T-cell (primary cell): Measurements from ENCODE around the gene UBE2G2. TPM values are rescaled to one million over a fixed set of nuclear protein-coding genes. Genes with fewer than 3 reads are reported as not detected.

Source experiments
- ATAC-seq, 4 experiments: fragments of 200-7000 bp in 3 of 4; fragments of 150-1000 bp in 1 of 4; cut with Tn5 transposase; replicated peaks in 1 of 4; 1 replicate in 3 of 4; 2 replicates in 1 of 4; pipeline ENCODE4 v1.10.0; 2021; ENCODE audit warnings: moderate library complexity in 3 of 4, mild to moderate bottlenecking in 2 of 4, moderate number of reproducible peaks in 1 of 4
- CTCF ChIA-PET, 2 donors: fragments of 300-600 bp; sonication (Branson Sonifier 250); formaldehyde crosslinking; loops; one replicate each; lab custom pipeline; 2022; ENCODE audit warnings: antibody characterized with exemption in 2 of 2; lab: Charles Lee
- POLR2A ChIA-PET, 2 donors: fragments of 300-600 bp; sonication (Branson Sonifier 250); formaldehyde crosslinking; loops; one replicate each; lab custom pipeline; 2022; ENCODE audit warnings: antibody characterized with exemption in 2 of 2; lab: Charles Lee
- DNase-seq, 35 experiments: peaks; one replicate each; pipeline versions ENCODE4 v3.0.0 to v3.0.0-alpha.2; 2013 to 2023
- H3K27ac ChIP-seq: one replicate; pipeline ENCODE4 v1.5.1; 2013; ENCODE audit warnings: low read length
- H3K27me3 ChIP-seq, 2 experiments: replicated peaks in 1 of 2; 1 replicate in 1 of 2; 2 replicates in 1 of 2; pipeline versions ENCODE4 v1.6.1 to v1.7.0; 2013; ENCODE audit warnings: low read length in 1 of 2, mixed read lengths in 1 of 2; ENCODE audit not compliant: control insufficient read depth in 2 of 2, insufficient read depth in 2 of 2; ENCODE audit errors: extremely low read depth in 1 of 2
- H3K36me3 ChIP-seq, 2 donors: 1 replicate in 1 of 2; 2 replicates in 1 of 2; pipeline versions ENCODE4 v1.6.1 to v1.7.0; 2013; ENCODE audit warnings: low read length in 1 of 2; ENCODE audit not compliant: control insufficient read depth in 2 of 2, insufficient read depth in 1 of 2; ENCODE audit errors: extremely low read depth in 1 of 2
- H3K4me1 ChIP-seq, 2 experiments: 1 replicate in 1 of 2; 2 replicates in 1 of 2; pipeline versions ENCODE4 v1.6.1 to v1.7.0; 2013; ENCODE audit warnings: low read length in 2 of 2, mixed read lengths in 1 of 2; ENCODE audit not compliant: insufficient read depth in 2 of 2, control insufficient read depth in 1 of 2; ENCODE audit errors: extremely low read depth in 1 of 2
- H3K4me3 ChIP-seq, 2 donors: 1 replicate in 1 of 2; 2 replicates in 1 of 2; pipeline versions ENCODE4 v1.5.1 to v1.7.0; 2013; ENCODE audit warnings: mild to moderate bottlenecking in 2 of 2, low read length in 1 of 2, moderate library complexity in 1 of 2; ENCODE audit not compliant: control insufficient read depth in 1 of 2; ENCODE audit errors: extremely low read depth in 1 of 2
- H3K9me3 ChIP-seq: 2 replicates; pipeline ENCODE4 v1.7.0; 2013
- H3K27ac Mint-ChIP-seq, 2 donors: one replicate each; pipeline ENCODE4 v1.8.0; 2020 to 2021; ENCODE audit warnings: mild to moderate bottlenecking in 2 of 2, mixed read lengths in 2 of 2
- H3K27me3 Mint-ChIP-seq, 2 donors: one replicate each; pipeline ENCODE4 v1.8.0; 2021 to 2022; ENCODE audit warnings: mixed read lengths in 2 of 2
- H3K36me3 Mint-ChIP-seq: one replicate; pipeline ENCODE4 v1.8.0; 2021; ENCODE audit warnings: mixed read lengths
- H3K4me1 Mint-ChIP-seq, 3 donors: one replicate each; pipeline ENCODE4 v1.8.0; 2020 to 2022; ENCODE audit warnings: mixed read lengths in 3 of 3, mild to moderate bottlenecking in 1 of 3
- H3K4me3 Mint-ChIP-seq, 3 donors: one replicate each; pipeline ENCODE4 v1.8.0; 2020 to 2022; ENCODE audit warnings: mild to moderate bottlenecking in 3 of 3, mixed read lengths in 3 of 3, moderate library complexity in 3 of 3
- H3K9me3 Mint-ChIP-seq, 3 donors: one replicate each; pipeline ENCODE4 v1.8.0; 2020 to 2022; ENCODE audit warnings: mixed read lengths in 3 of 3
- whole genome bisulfite sequencing: methylation state at CpG from one replicate; pipeline ENCODE4 v1.1.5; 2013; ENCODE audit warnings: missing lambda C conversion rate; ENCODE audit not compliant: insufficient coverage; 5-methylcytosine and 5-hydroxymethylcytosine counted together
- total RNA-seq, 35 experiments: library from RNA in 6 of 35; stranded (reverse) in 6 of 35; fragments of 120-200 nt in 1 of 35; gene quantifications; one replicate each; pipeline versions ENCODE4 v1.2.1 to v1.2.4 and lab custom pipeline; 2013 to 2026

Gene UBE2G2
- total RNA-seq, 5 donors from 2014 or later (not counting 1 experiment from before 2014, with no cell fraction given): 124 to 157 (median 134) TPM

- Histone ChIP-seq H3K9me3 (no peaks in the 10 kb centered on the region), H3K36me3 (peaks cover 4 to 22% of the 10 kb centered on the region in 2 donors), H3K4me3 (no peak overlapping the region), H3K27me3 (no peaks in the 10 kb centered on the region), H3K4me1 (peaks cover 6 to 14% of the 10 kb centered on the region in 2 experiments), H3K27ac (no peak overlapping the region)
- Mint-ChIP-seq H3K4me3 (no peak overlapping the region), H3K4me1 (peaks cover 60 to 71% (median 71%) of the 10 kb centered on the region in 3 donors), H3K27ac (no peak overlapping the region), H3K27me3 (no peaks in the 10 kb centered on the region), H3K36me3 (peaks cover 25% of the 10 kb centered on the region), H3K9me3 (no peaks in the 10 kb centered on the region)
- ChIA-PET CTCF (no interaction called here), POLR2A (no interaction called here)
- DNase-seq (no peak), ATAC-seq (no peak)
- 100% methylated on average over 1 of the region's 11 CpGs for WGBS
These were observed 6.3 kb downstream of the UBE2G2 start for GRCh38 chr21:44795342-44795741.

DNA sequence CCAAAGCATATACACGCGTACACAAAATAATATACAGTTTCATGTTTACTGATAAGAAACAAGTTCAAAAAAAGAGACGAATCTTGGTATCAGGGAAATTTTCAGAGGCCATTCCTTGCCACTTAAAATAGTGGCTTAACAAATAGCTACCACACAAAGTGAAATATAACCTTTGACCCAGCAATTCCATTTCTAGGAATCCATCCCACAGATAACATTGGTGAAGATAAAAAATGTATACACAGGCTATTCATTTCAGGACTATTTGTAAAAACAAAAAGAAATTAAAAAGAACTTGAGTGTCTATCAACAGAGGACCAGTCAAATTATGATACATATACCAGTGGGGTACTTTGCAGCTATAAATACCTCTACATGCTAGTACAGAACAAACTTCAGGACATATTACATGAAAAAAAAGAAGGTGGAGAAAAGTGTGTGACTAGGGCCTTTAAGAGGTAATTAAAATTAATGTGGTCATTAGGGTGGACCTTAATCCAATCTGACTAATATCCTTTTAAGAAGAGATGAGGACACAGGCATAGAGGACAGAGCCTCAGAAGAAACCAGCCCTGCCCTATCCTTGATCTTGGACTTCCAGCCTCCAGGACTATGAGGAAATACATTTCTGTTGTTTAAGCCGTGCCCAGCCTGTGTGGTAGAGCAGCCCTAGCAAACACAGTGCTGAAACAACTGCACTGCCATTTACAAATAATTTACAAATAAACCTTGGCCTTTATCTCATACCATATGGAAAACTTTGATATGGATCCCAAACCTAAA lies 7.8 kb downstream of the UBE2G2 start:
- H3K4me3 Mint-ChIP-seq: no peak overlapping the region
- DNase-seq (no peak), ATAC-seq (no peak)
- no peak overlapping the region for H3K27ac ChIP-seq
- POLR2A ChIA-PET: interaction anchor here (0.6 to 0.7 kb wide), 2 partner anchors 175 to 741 kb away, joined by 3 to 4 read pairs; no protein-coding TSS in a partner anchor
- H3K36me3 Mint-ChIP-seq: peaks cover 22% of the 10 kb centered on the region
- CTCF ChIA-PET: interaction anchor here (0.7 to 1.5 kb wide), 14 partner anchors 8 to 347 kb away, joined by 3 to 29 read pairs (median 4); partner anchors contain the start of gene UBE2G2 (in 1 of the 2)
- no peaks in the 10 kb centered on the region for H3K27me3 Mint-ChIP-seq
- no peaks in the 10 kb centered on the region for H3K9me3 Mint-ChIP-seq
- no peaks in the 10 kb centered on the region for H3K27me3 ChIP-seq
- H3K4me1 Mint-ChIP-seq: peaks cover 55 to 66% (median 64%) of the 10 kb centered on the region in 3 donors
- H3K27ac Mint-ChIP-seq: no peak overlapping the region
- WGBS: no CpG with 5 or more reads among the region's 4 CpGs
- peaks cover 0 to 10% of the 10 kb centered on the region in 2 experiments for H3K4me1 ChIP-seq
- H3K9me3 ChIP-seq: no peaks in the 10 kb centered on the region
- H3K4me3 ChIP-seq: no peak overlapping the region
- peaks cover 4 to 26% of the 10 kb centered on the region in 2 donors for H3K36me3 ChIP-seq

DNA sequence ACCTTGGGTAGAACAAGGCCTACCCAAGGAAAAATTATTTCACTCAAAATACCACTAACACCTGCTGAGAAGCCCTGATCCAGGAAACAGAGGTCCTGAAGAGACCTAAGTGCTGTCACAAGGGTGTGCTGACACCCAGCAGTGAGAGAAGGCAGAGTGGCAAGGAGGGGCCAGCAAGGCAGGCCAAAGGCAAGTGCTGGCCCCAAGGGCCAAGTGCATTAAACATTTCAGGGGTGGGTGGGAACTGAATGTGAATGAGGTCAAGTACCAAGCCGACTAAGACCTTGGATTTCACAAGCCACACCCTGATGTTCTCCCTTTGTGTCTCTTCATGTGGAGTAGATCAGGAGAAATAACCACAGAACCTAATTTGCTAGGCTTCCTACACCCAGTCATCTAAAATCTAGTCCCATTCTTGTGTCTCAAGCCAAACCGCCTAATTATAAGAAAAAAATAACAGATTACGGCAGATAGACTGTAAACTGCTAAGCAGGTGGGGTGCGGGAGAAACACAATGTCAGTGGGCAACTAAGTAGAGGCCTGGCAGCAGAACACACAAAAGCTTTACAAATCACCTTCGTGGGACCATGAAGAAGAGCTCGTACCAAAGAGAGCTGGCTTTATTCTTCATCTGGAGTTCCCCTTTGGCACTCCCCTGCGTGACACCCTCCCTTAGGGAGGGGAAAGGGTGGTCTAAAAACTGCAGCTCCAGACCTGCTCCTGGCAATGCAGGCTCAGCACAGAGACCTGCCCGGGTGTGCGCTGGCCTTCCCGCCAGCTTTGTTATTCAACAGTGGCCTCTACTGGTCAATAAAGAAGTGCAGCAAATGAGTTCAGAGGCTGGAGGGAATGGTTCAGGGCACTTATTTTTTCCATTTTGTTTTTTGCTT lies 8.7 kb downstream of the UBE2G2 start:
- CTCF ChIA-PET: interaction anchor here (0.6 to 1.5 kb wide), 13 partner anchors 9 to 348 kb away, joined by 3 to 29 read pairs (median 4); partner anchors contain the start of gene UBE2G2 (in 1 of the 2)
- Histone ChIP-seq H3K4me1 (peaks cover 0 to 10% of the 10 kb centered on the region in 2 experiments), H3K27me3 (no peaks in the 10 kb centered on the region), H3K36me3 (peaks cover 4 to 21% of the 10 kb centered on the region in 2 donors), H3K27ac (no peak overlapping the region), H3K4me3 (no peak overlapping the region), H3K9me3 (no peaks in the 10 kb centered on the region)
- POLR2A ChIA-PET: interaction anchor here in 1 of 2 donors (0.6 kb wide), 1 partner anchor 742 kb away, joined by 3 read pairs; no protein-coding TSS in a partner anchor
- Mint-ChIP-seq H3K4me1 (peaks cover 49 to 59% (median 59%) of the 10 kb centered on the region in 3 donors), H3K27ac (peak overlapping the region in 1 of 2 donors; percentile 15), H3K36me3 (peaks cover 19% of the 10 kb centered on the region), H3K9me3 (no peaks in the 10 kb centered on the region), H3K4me3 (no peak overlapping the region), H3K27me3 (no peaks in the 10 kb centered on the region)
- 23% methylated on average over 4 of the region's 10 CpGs for WGBS
- ATAC-seq: peak; percentile 90 to 95 (median 92)
- peak; percentile 16 to 72 (median 42) for DNase-seq

GRCh38 chr21:44791993-44792392 lies 9.6 kb downstream of the UBE2G2 start:
- WGBS: 100% methylated on average over 4 of the region's 5 CpGs
- Mint-ChIP-seq H3K27ac (no peak overlapping the region), H3K4me3 (no peak overlapping the region), H3K36me3 (peaks cover 17% of the 10 kb centered on the region), H3K27me3 (no peaks in the 10 kb centered on the region), H3K9me3 (no peaks in the 10 kb centered on the region), H3K4me1 (peaks cover 46 to 57% (median 56%) of the 10 kb centered on the region in 3 donors)
- peaks cover 4 to 24% of the 10 kb centered on the region in 2 donors for H3K36me3 ChIP-seq
- DNase-seq (no peak), ATAC-seq (no peak)
- no peak overlapping the region for H3K27ac ChIP-seq
- H3K9me3 ChIP-seq: no peaks in the 10 kb centered on the region
- CTCF ChIA-PET: no interaction called here
- POLR2A ChIA-PET: no interaction called here
- no peak overlapping the region for H3K4me3 ChIP-seq
- no peaks in the 10 kb centered on the region for H3K27me3 ChIP-seq
- H3K4me1 ChIP-seq: peaks cover 0 to 10% of the 10 kb centered on the region in 2 experiments

GRCh38 chr21:44791246-44791645 lies 10.4 kb downstream of the UBE2G2 start:
- H3K9me3 ChIP-seq: no peaks in the 10 kb centered on the region
- 94% methylated on average over 3 of the region's 5 CpGs for WGBS
- no peaks in the 10 kb centered on the region for H3K27me3 ChIP-seq
- H3K36me3 ChIP-seq: peaks cover 4 to 24% of the 10 kb centered on the region in 2 donors
- no peak overlapping the region for H3K4me3 ChIP-seq
- ChIA-PET POLR2A (no interaction called here), CTCF (interaction anchor here in 1 of 2 donors (0.6 kb wide), 1 partner anchor 11 kb away, joined by 7 read pairs; no protein-coding TSS in a partner anchor)
- no peak for ATAC-seq
- no peaks in the 10 kb centered on the region for H3K9me3 Mint-ChIP-seq
- peaks cover 17% of the 10 kb centered on the region for H3K36me3 Mint-ChIP-seq
- peaks cover 40 to 51% (median 49%) of the 10 kb centered on the region in 3 donors for H3K4me1 Mint-ChIP-seq
- H3K27me3 Mint-ChIP-seq: no peaks in the 10 kb centered on the region
- no peak overlapping the region for H3K27ac Mint-ChIP-seq
- no peak overlapping the region for H3K4me3 Mint-ChIP-seq
- DNase-seq: no peak
- peaks cover 0 to 10% of the 10 kb centered on the region in 2 experiments for H3K4me1 ChIP-seq
- H3K27ac ChIP-seq: no peak overlapping the region

DNA sequence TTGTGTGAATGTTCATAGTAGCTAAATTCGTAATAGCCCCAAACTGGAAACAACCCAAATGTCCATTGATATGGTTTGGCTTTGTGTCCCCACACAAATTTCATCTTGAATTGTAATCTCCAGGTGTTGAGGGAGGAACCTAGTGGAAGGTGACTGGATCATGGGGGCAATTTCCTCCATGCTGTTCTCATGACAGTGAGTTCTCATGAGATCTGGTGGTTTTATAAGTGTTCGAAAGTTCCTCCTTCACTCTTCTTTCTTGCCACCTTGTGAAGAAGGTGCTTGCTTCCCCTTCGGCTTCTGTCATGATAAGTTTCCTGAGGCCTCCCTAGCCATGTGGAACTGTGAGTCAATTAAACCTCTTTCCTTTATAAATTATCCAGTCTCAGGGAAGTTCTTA lies 11.3 kb downstream of the UBE2G2 start:
- Mint-ChIP-seq H3K4me1 (peaks cover 36 to 50% (median 49%) of the 10 kb centered on the region in 3 donors), H3K27me3 (no peaks in the 10 kb centered on the region), H3K27ac (no peak overlapping the region), H3K36me3 (peaks cover 25% of the 10 kb centered on the region), H3K4me3 (no peak overlapping the region), H3K9me3 (no peaks in the 10 kb centered on the region)
- Histone ChIP-seq H3K27ac (no peak overlapping the region), H3K27me3 (no peaks in the 10 kb centered on the region), H3K36me3 (peaks cover 0 to 23% of the 10 kb centered on the region in 2 donors), H3K4me1 (peaks cover 0 to 10% of the 10 kb centered on the region in 2 experiments), H3K4me3 (no peak overlapping the region), H3K9me3 (no peaks in the 10 kb centered on the region)
- no CpG with 5 or more reads among the region's 3 CpGs for WGBS
- CTCF ChIA-PET: interaction anchor here in 1 of 2 donors (0.6 kb wide), 1 partner anchor 1044 kb away, joined by 3 read pairs; no protein-coding TSS in a partner anchor
- DNase-seq (no peak), ATAC-seq (no peak)
- POLR2A ChIA-PET: no interaction called here
